Osteocyte (in vitro differentiated cells): ENCODE measurements around the gene SEMA3B. TPM values are rescaled to one million over a fixed set of nuclear protein-coding genes. Genes with fewer than 3 reads are reported as not detected.
"Not testable (repeated sequence)": the region's sequence is repeated elsewhere in the genome, so short reads cannot be mapped to it uniquely, and the experiment has no call there.

Experiments
- DNase-seq: peaks from one replicate; pipeline ENCODE4 v3.0.0; 2021; ENCODE audit warnings: mixed read lengths; ENCODE audit not compliant: unreplicated experiment; ENCODE audit errors: extremely low spot score
- H3K27ac Mint-ChIP-seq: one replicate; pipeline ENCODE4 v1.8.0; 2021; ENCODE audit warnings: mild to moderate bottlenecking, mixed read lengths; ENCODE audit not compliant: unreplicated experiment
- H3K27me3 Mint-ChIP-seq: one replicate; pipeline ENCODE4 v1.8.0; 2021; ENCODE audit warnings: mixed read lengths; ENCODE audit not compliant: unreplicated experiment
- H3K36me3 Mint-ChIP-seq: one replicate; pipeline ENCODE4 v1.8.0; 2021; ENCODE audit warnings: mixed read lengths; ENCODE audit not compliant: unreplicated experiment
- H3K4me1 Mint-ChIP-seq: one replicate; pipeline ENCODE4 v1.8.0; 2021; ENCODE audit warnings: mixed read lengths; ENCODE audit not compliant: unreplicated experiment
- H3K4me3 Mint-ChIP-seq: one replicate; pipeline ENCODE4 v1.8.0; 2021; ENCODE audit warnings: mild to moderate bottlenecking, moderate library complexity, mixed read lengths; ENCODE audit not compliant: unreplicated experiment
- H3K9me3 Mint-ChIP-seq: one replicate; pipeline ENCODE4 v1.8.0; 2021; ENCODE audit warnings: mixed read lengths; ENCODE audit not compliant: unreplicated experiment
- CTCF ChIP-seq: fragments of 200-600 bp; sonication (generic); IDR thresholded peaks from 2 replicates; pipeline ENCODE4 v1.5.0; 2021; ENCODE audit warnings: antibody characterized with exemption, mild to moderate bottlenecking, moderate library complexity
- total RNA-seq: library from RNA; stranded (reverse); gene quantifications from 2 replicates; pipeline ENCODE4 v1.2.1, GENCODE V29; 2021

Gene SEMA3B
- total RNA-seq, 1 donor from 2014 or later, result 8.1 TPM

- Mint-ChIP-seq H3K9me3 (no peaks in the 10 kb centered on the region), H3K4me1 (peaks cover 20% of the 10 kb centered on the region), H3K27me3 (no peaks in the 10 kb centered on the region), H3K27ac (no peak within 1 kb of the TSS), H3K36me3 (no peaks in the 10 kb centered on the region), H3K4me3 (no peak within 1 kb of the TSS)
- TF ChIP-seq CTCF, result no peak
- DNase-seq, result no peak
Measured at GRCh38 chr3:50303013-50303815, 34.3 kb downstream of the SEMA3B start, which contains the start of gene HYAL1. TSS of gene HYAL1 (minus strand) at chr3:50303574. CDS start at chr3:50302956, 618 bp downstream.

GRCh38 chr3:50304601-50305000, 35.7 kb downstream of the SEMA3B start:
- H3K4me1 Mint-ChIP-seq, result peaks cover 14% of the 10 kb centered on the region
- no peak for TF ChIP-seq CTCF
- H3K27ac Mint-ChIP-seq, result no peak overlapping the region
- no peaks in the 10 kb centered on the region for H3K27me3 Mint-ChIP-seq
- H3K9me3 Mint-ChIP-seq, result no peaks in the 10 kb centered on the region
- H3K36me3 Mint-ChIP-seq, result no peaks in the 10 kb centered on the region
- H3K4me3 Mint-ChIP-seq, result no peak overlapping the region
- DNase-seq, result no peak

GRCh38 chr3:50312041-50312440, 43.1 kb downstream of the SEMA3B start:
- not testable (repeated sequence) for H3K36me3 Mint-ChIP-seq, H3K27ac Mint-ChIP-seq, H3K9me3 Mint-ChIP-seq, H3K27me3 Mint-ChIP-seq, DNase-seq, H3K4me3 Mint-ChIP-seq, H3K4me1 Mint-ChIP-seq

- H3K27ac Mint-ChIP-seq, result no peak overlapping the region
- no peak for TF ChIP-seq CTCF
Measured at GRCh38 chr3:50314342-50314741, 45.4 kb downstream of the SEMA3B start.

GRCh38 chr3:50314816-50315215, 45.9 kb downstream of the SEMA3B start:
- Mint-ChIP-seq H3K9me3 (no peaks in the 10 kb centered on the region), H3K27ac (no peak overlapping the region), H3K4me1 (peaks cover 15% of the 10 kb centered on the region), H3K4me3 (no peak overlapping the region), H3K27me3 (no peaks in the 10 kb centered on the region), H3K36me3 (peaks cover 7% of the 10 kb centered on the region)
- no peak for TF ChIP-seq CTCF
- DNase-seq, result no peak

More at GRCh38 chr3:50314342-50314741, 45.4 kb downstream of the SEMA3B start:
- no peak for DNase-seq
- H3K4me3 Mint-ChIP-seq, result no peak overlapping the region
- no peaks in the 10 kb centered on the region for H3K27me3 Mint-ChIP-seq
- H3K4me1 Mint-ChIP-seq, result peaks cover 10% of the 10 kb centered on the region
- peaks cover 7% of the 10 kb centered on the region for H3K36me3 Mint-ChIP-seq
- H3K9me3 Mint-ChIP-seq, result no peaks in the 10 kb centered on the region
